Activated CD8-positive, alpha-beta memory T cell treated with anti-CD3 and anti-CD28 coated beads for 48 hours (primary cell): ENCODE results near the gene COL17A1.

Source experiments
- DNase-seq, 3 experiments: peaks; one replicate each; pipeline ENCODE4 v3.0.0-alpha.2; 2020; ENCODE audit warnings: low read depth in 2 of 3, low spot score in 2 of 3

Gene COL17A1

DNA sequence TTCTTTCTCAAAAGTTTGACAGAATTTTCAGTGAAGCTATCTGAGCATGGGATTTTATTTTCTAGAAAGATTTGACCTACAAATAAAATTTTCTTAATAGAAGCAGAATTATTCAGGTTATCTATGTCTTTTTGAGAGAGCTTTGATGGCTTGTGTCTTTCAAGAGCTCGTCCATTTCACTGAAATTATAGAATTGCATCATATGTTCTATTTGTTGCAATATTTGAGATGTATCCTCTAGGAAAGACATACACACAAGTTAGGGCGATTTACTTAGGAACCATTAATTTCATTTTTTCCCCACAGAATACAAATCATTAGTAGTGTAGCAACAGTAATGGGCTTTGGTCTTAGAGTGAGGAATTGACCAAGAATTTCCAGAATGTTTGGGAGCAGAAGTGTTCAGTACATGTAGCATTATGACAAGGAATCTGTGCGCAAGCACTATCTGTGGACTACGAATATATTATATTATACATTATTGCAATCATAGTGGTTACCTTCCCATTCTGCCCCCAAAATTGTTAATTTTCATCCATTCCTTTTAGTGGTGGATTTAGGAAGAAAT is 12.8 kb upstream of the COL17A1 start:
- no peak for DNase-seq

DNA sequence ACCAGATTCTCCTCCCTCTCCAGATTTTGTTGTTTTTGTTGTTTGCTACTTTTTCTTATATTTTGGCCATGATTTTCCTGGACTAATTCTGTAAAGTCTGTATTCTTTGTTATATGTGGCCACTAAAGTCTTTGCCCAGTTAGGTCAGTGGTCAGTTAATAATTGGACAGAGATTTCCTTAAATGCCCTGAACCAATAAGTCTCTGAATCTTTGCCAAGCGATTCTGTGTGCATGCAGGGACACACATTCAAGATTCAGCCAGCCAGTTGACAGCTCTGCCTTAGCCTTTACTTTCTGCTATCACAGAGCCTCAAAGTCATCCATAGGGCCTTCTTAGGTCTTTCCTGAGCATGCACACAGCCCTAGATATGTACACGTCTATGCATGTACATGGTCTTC is 11.0 kb upstream of the COL17A1 start:
- no peak for DNase-seq

- no peak for DNase-seq
These were observed 7.1 kb upstream of the COL17A1 start for GRCh38 chr10:104092749-104093148.

DNA sequence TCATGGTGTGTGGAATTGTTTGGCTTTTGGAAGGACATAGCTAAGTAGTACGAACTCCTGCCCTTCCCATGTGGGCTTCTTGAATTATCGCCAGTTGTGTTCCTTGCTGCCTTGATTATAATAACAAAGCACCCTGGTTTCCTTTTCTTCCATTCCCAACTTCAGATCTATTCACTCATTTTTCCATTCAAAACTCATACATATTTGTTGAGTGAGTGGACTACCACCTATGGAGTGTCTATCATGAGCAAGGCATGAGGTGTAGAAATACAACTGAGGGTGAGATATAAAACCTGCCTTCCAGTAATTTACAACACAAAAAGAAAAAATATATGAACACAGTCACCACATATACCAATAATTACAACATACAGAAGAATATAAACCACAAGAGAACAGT is 4.9 kb upstream of the COL17A1 start:
- DNase-seq, result no peak

GRCh38 chr10:104089621-104090020 is 3.9 kb upstream of the COL17A1 start:
- DNase-seq, result no peak

DNA sequence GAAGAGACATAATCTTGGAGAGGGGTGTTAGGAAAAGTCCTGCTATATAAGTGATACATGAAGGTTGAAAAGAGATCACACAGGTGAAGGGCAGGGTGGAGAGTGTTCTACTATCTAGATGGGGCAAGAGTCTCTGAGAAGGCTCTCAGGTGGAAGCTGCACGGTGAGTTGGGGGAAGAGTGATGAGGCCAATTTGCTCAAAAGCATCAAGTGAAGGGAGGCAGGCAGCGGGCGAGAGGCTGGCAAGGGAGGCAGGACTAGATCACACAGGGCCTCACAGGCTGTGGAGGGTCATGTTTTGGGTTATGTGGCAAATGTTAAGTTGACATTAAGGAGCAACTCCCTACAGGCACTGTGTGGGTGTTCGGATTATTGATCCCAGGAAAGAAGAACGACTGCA is 2.6 kb upstream of the COL17A1 start:
- DNase-seq, result no peak

GRCh38 chr10:104084482-104085142 is 1.1 kb downstream of the COL17A1 start:
- DNase-seq, result no peak

DNA sequence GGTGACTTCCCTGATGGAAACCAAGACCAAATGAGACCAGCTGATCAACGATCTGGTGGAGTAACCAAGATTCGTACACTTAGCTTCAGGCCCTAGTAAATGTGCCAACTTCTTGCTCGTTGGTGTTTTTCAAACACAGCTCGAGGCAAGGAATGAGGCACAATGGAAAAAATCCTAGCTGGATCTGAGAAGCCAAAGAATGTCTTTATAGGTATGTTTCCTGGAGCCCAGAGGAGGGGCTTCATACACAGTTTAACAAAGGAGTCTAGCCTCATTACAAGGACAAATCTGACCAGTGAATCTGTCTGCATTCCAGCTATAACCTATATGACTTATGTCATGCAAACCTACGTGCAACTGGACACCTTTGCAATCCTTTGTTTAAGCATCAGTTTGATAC is 3.7 kb downstream of the COL17A1 start:
- DNase-seq, result no peak

- no peak for DNase-seq
These were observed 4.9 kb downstream of the COL17A1 start for GRCh38 chr10:104080762-104081161.

GRCh38 chr10:104077663-104078151 is 8.0 kb downstream of the COL17A1 start:
- DNase-seq, result no peak

- DNase-seq, result no peak
These were observed 8.4 kb downstream of the COL17A1 start for GRCh38 chr10:104077247-104077646.

DNA sequence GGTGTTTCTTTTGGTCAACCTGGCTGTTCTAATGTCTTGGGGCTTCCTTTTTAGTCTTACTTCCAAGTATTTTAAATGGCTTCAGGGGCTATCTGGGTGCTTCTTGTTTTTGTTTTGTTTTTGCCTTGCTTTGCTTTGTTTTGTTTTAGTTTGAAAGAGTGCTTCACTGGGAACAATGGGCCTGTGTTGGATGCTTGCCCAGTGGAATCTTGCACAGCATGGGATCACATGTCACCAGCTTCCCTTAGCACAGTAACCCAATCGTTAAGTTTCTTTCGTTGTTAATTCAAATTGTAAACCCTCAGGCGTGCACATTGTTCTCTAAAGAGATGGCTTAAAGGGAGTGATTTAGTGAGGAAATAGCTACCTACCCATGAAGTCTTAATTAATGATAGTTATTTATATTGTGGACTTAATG is 8.9 kb downstream of the COL17A1 start:
- no peak for DNase-seq

- no peak for DNase-seq
These were observed 11.2 kb downstream of the COL17A1 start for GRCh38 chr10:104074505-104074904.

GRCh38 chr10:104072786-104073185 is 12.9 kb downstream of the COL17A1 start:
- DNase-seq, result no peak

DNA sequence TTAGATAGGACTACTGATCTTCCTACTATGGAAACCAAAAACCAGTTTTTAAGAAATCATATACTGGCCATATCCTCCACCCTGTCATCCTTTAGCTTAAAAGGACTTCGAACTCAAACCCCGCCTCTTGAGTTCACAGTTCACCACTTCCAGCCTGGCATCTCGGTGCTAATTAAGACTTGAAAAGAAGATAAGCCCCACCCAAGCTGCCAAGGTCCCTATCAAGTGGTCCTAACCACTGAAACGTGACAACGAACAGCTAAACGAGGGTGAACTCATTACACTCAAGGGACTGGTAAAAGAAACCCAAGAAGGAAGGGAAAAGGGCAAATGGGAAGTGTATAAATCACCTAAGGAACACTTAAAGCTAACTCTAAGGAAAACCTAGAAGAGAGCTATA is 16.1 kb downstream of the COL17A1 start:
- no peak for DNase-seq

GRCh38 chr10:104067525-104067924 is 18.2 kb downstream of the COL17A1 start:
- DNase-seq, result no peak

GRCh38 chr10:104066945-104067344 is 18.7 kb downstream of the COL17A1 start:
- DNase-seq, result no peak

GRCh38 chr10:104065748-104066147 is 19.9 kb downstream of the COL17A1 start:
- DNase-seq, result no peak

- no peak for DNase-seq
These were observed 24.5 kb downstream of the COL17A1 start for GRCh38 chr10:104061196-104061595.

DNA sequence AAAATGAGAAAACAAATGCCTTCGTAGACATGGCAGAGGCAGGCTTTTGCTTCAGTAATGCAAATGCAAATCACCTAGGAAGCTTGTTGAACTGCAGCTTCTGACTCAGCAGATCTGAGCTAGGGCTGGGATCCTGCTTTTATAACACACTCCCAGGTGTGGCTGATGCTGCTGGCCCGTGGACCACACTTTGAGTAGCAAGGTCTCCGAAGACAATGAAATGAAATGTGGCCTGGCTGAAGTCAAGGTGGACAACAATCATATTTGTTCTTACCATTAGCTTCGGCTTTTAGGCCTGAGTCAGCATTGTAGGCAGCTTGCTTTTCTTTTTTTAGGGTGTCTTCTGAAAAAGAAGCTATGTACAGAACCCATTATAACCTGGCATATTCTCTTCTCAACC is 26.3 kb downstream of the COL17A1 start:
- DNase-seq, result no peak

GRCh38 chr10:104057717-104058116 is 28.0 kb downstream of the COL17A1 start:
- no peak for DNase-seq

- DNase-seq, result no peak
These were observed 28.9 kb downstream of the COL17A1 start for GRCh38 chr10:104056619-104057273.

DNA sequence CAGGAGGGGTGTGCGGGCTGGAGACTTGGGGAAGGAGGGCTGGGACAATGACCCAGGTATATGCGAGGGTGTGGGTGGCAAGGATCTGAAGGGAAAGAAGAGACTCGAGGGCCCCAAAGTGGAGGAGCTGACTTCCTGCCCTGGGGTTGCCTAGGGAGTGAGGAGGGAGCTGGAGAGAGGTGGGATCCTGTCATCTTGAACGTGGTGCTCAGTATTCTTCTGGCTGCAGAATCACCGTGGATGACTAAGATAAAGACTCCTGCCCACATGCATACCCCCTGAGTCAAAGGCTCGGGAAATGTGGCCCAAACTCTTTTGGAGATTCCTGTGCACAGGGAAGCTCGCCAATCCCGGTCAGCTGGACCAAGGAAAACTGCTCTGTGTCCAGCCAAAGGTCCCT is 31.2 kb downstream of the COL17A1 start:
- no peak for DNase-seq
